Measurements from ENCODE around the gene MACROD2.
"Not testable (repeated sequence)": the region's sequence is repeated elsewhere in the genome, so short reads cannot be mapped to it uniquely, and the experiment has no call there.

MACROD2 gene

GRCh38 chr20:15370370-15370769 lies 1375.1 kb downstream of the MACROD2 start:
- Histone ChIP-seq H3K27me3 (ENCODE audit: low read depth) (peaks cover 3% of the 10 kb centered on the region; the same call in 1 of the 2 replicates), H3K4me1 (no peaks in the 10 kb centered on the region), H3K9me3 (no peaks in the 10 kb centered on the region), H3K36me3 (replicated peaks) (no peaks in the 10 kb centered on the region), H3K4me3 (no peak overlapping the region)
- no peak for DNase-seq (ENCODE audit: low spot score in 2 of 2)
- in situ Hi-C loops (cut with MboI; ENCODE audit: low sequenced_read_pairs), result no loop called here

- H3K4me1 ChIP-seq, result no peaks in the 10 kb centered on the region
- no peak for DNase-seq (ENCODE audit: low spot score in 2 of 2)
- in situ Hi-C loops (cut with MboI; ENCODE audit: low sequenced_read_pairs), result no loop called here
These were observed 1379.4 kb downstream of the MACROD2 start for GRCh38 chr20:15374682-15375081.

GRCh38 chr20:15375836-15376235 lies 1380.5 kb downstream of the MACROD2 start:
- H3K4me3 ChIP-seq, result no peak overlapping the region

More at GRCh38 chr20:15374682-15375081, 1379.4 kb downstream of the MACROD2 start:
- Histone ChIP-seq H3K27me3 (ENCODE audit: low read depth) (peaks cover 3% of the 10 kb centered on the region; the same call in 1 of the 2 replicates), H3K36me3 (replicated peaks) (no peaks in the 10 kb centered on the region), H3K9me3 (no peaks in the 10 kb centered on the region), H3K4me3 (no peak overlapping the region)

GRCh38 chr20:15377603-15378002 lies 1382.3 kb downstream of the MACROD2 start:
- H3K9me3 ChIP-seq; in situ Hi-C loops (cut with MboI; ENCODE audit: low sequenced_read_pairs); H3K4me1 ChIP-seq; H3K4me3 ChIP-seq; H3K27me3 ChIP-seq (ENCODE audit: low read depth); H3K36me3 ChIP-seq (replicated peaks); DNase-seq (ENCODE audit: low spot score in 2 of 2): not testable (repeated sequence)

More at GRCh38 chr20:15375836-15376235, 1380.5 kb downstream of the MACROD2 start:
- H3K9me3 ChIP-seq, result no peaks in the 10 kb centered on the region
- DNase-seq (ENCODE audit: low spot score in 2 of 2), result no peak
- in situ Hi-C loops (cut with MboI; ENCODE audit: low sequenced_read_pairs), result no loop called here
- H3K36me3 ChIP-seq (replicated peaks), result no peaks in the 10 kb centered on the region
- H3K27me3 ChIP-seq (ENCODE audit: low read depth), result peaks cover 3% of the 10 kb centered on the region; the same call in 1 of the 2 replicates
- H3K4me1 ChIP-seq, result no peaks in the 10 kb centered on the region

- Histone ChIP-seq H3K36me3 (replicated peaks) (no peaks in the 10 kb centered on the region), H3K4me3 (no peak overlapping the region), H3K9me3 (no peaks in the 10 kb centered on the region), H3K27me3 (ENCODE audit: low read depth) (no peaks in the 10 kb centered on the region; the same call in 1 of the 2 replicates), H3K4me1 (no peaks in the 10 kb centered on the region)
- DNase-seq (ENCODE audit: low spot score in 2 of 2), result no peak
- in situ Hi-C loops (cut with MboI; ENCODE audit: low sequenced_read_pairs), result no loop called here
These were observed 1382.8 kb downstream of the MACROD2 start for GRCh38 chr20:15378151-15378550.

GRCh38 chr20:15379681-15380296 lies 1384.5 kb downstream of the MACROD2 start:
- no peak for DNase-seq (ENCODE audit: low spot score in 2 of 2)
- H3K4me3 ChIP-seq, result no peak overlapping the region
- no peaks in the 10 kb centered on the region for H3K27me3 ChIP-seq (ENCODE audit: low read depth)
- H3K9me3 ChIP-seq, result no peaks in the 10 kb centered on the region
- no peaks in the 10 kb centered on the region for H3K36me3 ChIP-seq (replicated peaks)
- in situ Hi-C loops (cut with MboI; ENCODE audit: low sequenced_read_pairs), result no loop called here
- no peaks in the 10 kb centered on the region for H3K4me1 ChIP-seq

GRCh38 chr20:15380770-15381169 lies 1385.5 kb downstream of the MACROD2 start:
- Histone ChIP-seq H3K36me3 (replicated peaks) (no peaks in the 10 kb centered on the region), H3K4me3 (no peak overlapping the region), H3K27me3 (ENCODE audit: low read depth) (no peaks in the 10 kb centered on the region), H3K9me3 (no peaks in the 10 kb centered on the region), H3K4me1 (no peaks in the 10 kb centered on the region)
- in situ Hi-C loops (cut with MboI; ENCODE audit: low sequenced_read_pairs), result no loop called here
- DNase-seq (ENCODE audit: low spot score in 2 of 2), result no peak

GRCh38 chr20:15387228-15387627 lies 1391.9 kb downstream of the MACROD2 start:
- Histone ChIP-seq H3K9me3 (no peaks in the 10 kb centered on the region), H3K4me3 (no peak overlapping the region), H3K4me1 (no peaks in the 10 kb centered on the region), H3K27me3 (ENCODE audit: low read depth) (no peaks in the 10 kb centered on the region), H3K36me3 (replicated peaks) (no peaks in the 10 kb centered on the region)
- in situ Hi-C loops (cut with MboI; ENCODE audit: low sequenced_read_pairs), result no loop called here
- DNase-seq (ENCODE audit: low spot score in 2 of 2), result no peak

GRCh38 chr20:15395457-15395856 lies 1400.1 kb downstream of the MACROD2 start:
- DNase-seq (ENCODE audit: low spot score in 2 of 2), result no peak
- Histone ChIP-seq H3K27me3 (ENCODE audit: low read depth) (no peaks in the 10 kb centered on the region), H3K36me3 (replicated peaks) (no peaks in the 10 kb centered on the region), H3K4me1 (no peaks in the 10 kb centered on the region), H3K9me3 (no peaks in the 10 kb centered on the region), H3K4me3 (no peak overlapping the region)
- in situ Hi-C loops (cut with MboI; ENCODE audit: low sequenced_read_pairs), result no loop called here

GRCh38 chr20:15396026-15396425 lies 1400.7 kb downstream of the MACROD2 start:
- Histone ChIP-seq H3K4me1 (no peaks in the 10 kb centered on the region), H3K27me3 (ENCODE audit: low read depth) (no peaks in the 10 kb centered on the region), H3K9me3 (no peaks in the 10 kb centered on the region), H3K36me3 (replicated peaks) (no peaks in the 10 kb centered on the region), H3K4me3 (no peak overlapping the region)
- DNase-seq (ENCODE audit: low spot score in 2 of 2), result no peak
- in situ Hi-C loops (cut with MboI; ENCODE audit: low sequenced_read_pairs), result no loop called here

GRCh38 chr20:15396900-15397299 lies 1401.6 kb downstream of the MACROD2 start:
- no peaks in the 10 kb centered on the region for H3K4me1 ChIP-seq
- H3K27me3 ChIP-seq (ENCODE audit: low read depth), result no peaks in the 10 kb centered on the region
- in situ Hi-C loops (cut with MboI; ENCODE audit: low sequenced_read_pairs), result no loop called here
- H3K4me3 ChIP-seq, result no peak overlapping the region
- no peaks in the 10 kb centered on the region for H3K9me3 ChIP-seq
- H3K36me3 ChIP-seq (replicated peaks), result no peaks in the 10 kb centered on the region
- no peak for DNase-seq (ENCODE audit: low spot score in 2 of 2)

GRCh38 chr20:15399781-15400180 lies 1404.5 kb downstream of the MACROD2 start:
- Histone ChIP-seq H3K4me3 (no peak overlapping the region), H3K36me3 (replicated peaks) (no peaks in the 10 kb centered on the region), H3K27me3 (ENCODE audit: low read depth) (no peaks in the 10 kb centered on the region), H3K4me1 (no peaks in the 10 kb centered on the region), H3K9me3 (no peaks in the 10 kb centered on the region)
- in situ Hi-C loops (cut with MboI; ENCODE audit: low sequenced_read_pairs), result no loop called here
- no peak for DNase-seq (ENCODE audit: low spot score in 2 of 2)

- no peak overlapping the region for H3K4me3 ChIP-seq
- no peak for DNase-seq (ENCODE audit: low spot score in 2 of 2)
- no peaks in the 10 kb centered on the region for H3K36me3 ChIP-seq (replicated peaks)
- in situ Hi-C loops (cut with MboI; ENCODE audit: low sequenced_read_pairs), result no loop called here
- no peaks in the 10 kb centered on the region for H3K27me3 ChIP-seq (ENCODE audit: low read depth)
- H3K4me1 ChIP-seq, result no peaks in the 10 kb centered on the region
- no peaks in the 10 kb centered on the region for H3K9me3 ChIP-seq
These were observed 1410.8 kb downstream of the MACROD2 start for GRCh38 chr20:15406072-15406471.

GRCh38 chr20:15411781-15412180 lies 1416.5 kb downstream of the MACROD2 start:
- no peak for DNase-seq (ENCODE audit: low spot score in 2 of 2)
- Histone ChIP-seq H3K36me3 (replicated peaks) (no peaks in the 10 kb centered on the region), H3K27me3 (ENCODE audit: low read depth) (no peaks in the 10 kb centered on the region), H3K4me3 (no peak overlapping the region), H3K9me3 (no peaks in the 10 kb centered on the region), H3K4me1 (no peaks in the 10 kb centered on the region)
- in situ Hi-C loops (cut with MboI; ENCODE audit: low sequenced_read_pairs), result no loop called here

GRCh38 chr20:15415908-15416307 lies 1420.6 kb downstream of the MACROD2 start:
- Histone ChIP-seq H3K4me1 (no peaks in the 10 kb centered on the region), H3K4me3 (no peak overlapping the region), H3K27me3 (ENCODE audit: low read depth) (no peaks in the 10 kb centered on the region), H3K36me3 (replicated peaks) (no peaks in the 10 kb centered on the region), H3K9me3 (no peaks in the 10 kb centered on the region)
- in situ Hi-C loops (cut with MboI; ENCODE audit: low sequenced_read_pairs), result no loop called here
- DNase-seq (ENCODE audit: low spot score in 2 of 2), result no peak

Measured in HAP-1 (cell line).